ENCODE measurements around the gene ANGEL1.

GRCh38 chr14:76811561-76811960 lies 1.1 kb downstream of the ANGEL1 start:
- TF ChIP-seq, protein P1, sequence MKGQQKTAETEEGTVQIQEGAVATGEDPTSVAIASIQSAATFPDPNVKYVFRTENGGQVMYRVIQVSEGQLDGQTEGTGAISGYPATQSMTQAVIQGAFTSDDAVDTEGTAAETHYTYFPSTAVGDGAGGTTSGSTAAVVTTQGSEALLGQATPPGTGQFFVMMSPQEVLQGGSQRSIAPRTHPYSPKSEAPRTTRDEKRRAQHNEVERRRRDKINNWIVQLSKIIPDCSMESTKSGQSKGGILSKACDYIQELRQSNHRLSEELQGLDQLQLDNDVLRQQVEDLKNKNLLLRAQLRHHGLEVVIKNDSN (IDR thresholded peaks at IDR 0.05): no peak
- TF ChIP-seq RAD21 (IDR thresholded peaks at IDR 0.05; ENCODE audit: low read depth): no peak
- TF ChIP-seq, protein P2, sequence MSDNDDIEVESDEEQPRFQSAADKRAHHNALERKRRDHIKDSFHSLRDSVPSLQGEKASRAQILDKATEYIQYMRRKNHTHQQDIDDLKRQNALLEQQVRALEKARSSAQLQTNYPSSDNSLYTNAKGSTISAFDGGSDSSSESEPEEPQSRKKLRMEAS (IDR thresholded peaks at IDR 0.05): no peak
- no peak for TF ChIP-seq EP300 (IDR thresholded peaks at IDR 0.05; ENCODE audit: borderline replicate concordance)
- no peak for TF ChIP-seq YY1 (IDR thresholded peaks at IDR 0.05; ENCODE audit: low read depth)
- TF ChIP-seq, protein P3, sequence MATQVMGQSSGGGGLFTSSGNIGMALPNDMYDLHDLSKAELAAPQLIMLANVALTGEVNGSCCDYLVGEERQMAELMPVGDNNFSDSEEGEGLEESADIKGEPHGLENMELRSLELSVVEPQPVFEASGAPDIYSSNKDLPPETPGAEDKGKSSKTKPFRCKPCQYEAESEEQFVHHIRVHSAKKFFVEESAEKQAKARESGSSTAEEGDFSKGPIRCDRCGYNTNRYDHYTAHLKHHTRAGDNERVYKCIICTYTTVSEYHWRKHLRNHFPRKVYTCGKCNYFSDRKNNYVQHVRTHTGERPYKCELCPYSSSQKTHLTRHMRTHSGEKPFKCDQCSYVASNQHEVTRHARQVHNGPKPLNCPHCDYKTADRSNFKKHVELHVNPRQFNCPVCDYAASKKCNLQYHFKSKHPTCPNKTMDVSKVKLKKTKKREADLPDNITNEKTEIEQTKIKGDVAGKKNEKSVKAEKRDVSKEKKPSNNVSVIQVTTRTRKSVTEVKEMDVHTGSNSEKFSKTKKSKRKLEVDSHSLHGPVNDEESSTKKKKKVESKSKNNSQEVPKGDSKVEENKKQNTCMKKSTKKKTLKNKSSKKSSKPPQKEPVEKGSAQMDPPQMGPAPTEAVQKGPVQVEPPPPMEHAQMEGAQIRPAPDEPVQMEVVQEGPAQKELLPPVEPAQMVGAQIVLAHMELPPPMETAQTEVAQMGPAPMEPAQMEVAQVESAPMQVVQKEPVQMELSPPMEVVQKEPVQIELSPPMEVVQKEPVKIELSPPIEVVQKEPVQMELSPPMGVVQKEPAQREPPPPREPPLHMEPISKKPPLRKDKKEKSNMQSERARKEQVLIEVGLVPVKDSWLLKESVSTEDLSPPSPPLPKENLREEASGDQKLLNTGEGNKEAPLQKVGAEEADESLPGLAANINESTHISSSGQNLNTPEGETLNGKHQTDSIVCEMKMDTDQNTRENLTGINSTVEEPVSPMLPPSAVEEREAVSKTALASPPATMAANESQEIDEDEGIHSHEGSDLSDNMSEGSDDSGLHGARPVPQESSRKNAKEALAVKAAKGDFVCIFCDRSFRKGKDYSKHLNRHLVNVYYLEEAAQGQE (IDR thresholded peaks at IDR 0.05; ENCODE audit: low read depth): no peak
- no peak for TF ChIP-seq TAF1 (IDR thresholded peaks at IDR 0.05; ENCODE audit: low read depth)
- TF ChIP-seq CEBPB (IDR thresholded peaks at IDR 0.05): no peak
- no peak for TF ChIP-seq EGR1 (IDR thresholded peaks at IDR 0.05)
